ENCODE data around the gene PRRT4. TPM values are rescaled to one million over a fixed set of nuclear protein-coding genes. Genes with fewer than 3 reads are reported as not detected.

Gene PRRT4
- total RNA-seq, 1 experiment from 2014 or later, result 0.24 TPM

DNA sequence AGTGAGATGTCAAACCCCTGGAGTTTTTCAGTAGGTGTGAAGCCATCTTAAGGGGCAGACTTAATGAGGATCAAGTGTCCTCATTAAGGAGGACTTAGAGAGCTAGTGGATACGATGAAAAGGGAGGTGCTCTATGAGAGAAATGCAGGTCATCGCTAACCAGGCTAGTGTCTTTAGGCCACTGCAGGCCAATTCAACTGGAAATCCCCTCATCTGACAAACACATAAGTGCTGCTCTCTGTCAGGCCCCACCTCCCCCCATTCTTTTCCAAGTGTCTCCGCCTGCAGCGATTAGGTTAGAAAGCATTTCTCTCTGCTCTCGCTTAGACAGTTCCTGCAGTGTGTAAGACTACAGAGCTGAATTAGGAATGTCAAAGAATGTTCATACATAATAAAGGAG lies 51.5 kb downstream of the PRRT4 start:
- no peak overlapping the region for H4K5ac ChIP-seq (ENCODE audit: insufficient read length, low read depth, low read length)
- H3K4me3 Mint-ChIP-seq, result no peak overlapping the region
- no peak overlapping the region for H3T11ph ChIP-seq (ENCODE audit: low read length)
- H3K27ac ChIP-seq (ENCODE audit: insufficient read length, low read depth, low read length), result no peak overlapping the region
- no peak overlapping the region for H3K18ac ChIP-seq (ENCODE audit: insufficient read length, low read depth, low read length)
- no peak overlapping the region for H4K91ac ChIP-seq (ENCODE audit: insufficient read length, low read depth, low read length)
- no peaks in the 10 kb centered on the region for H3K27me3 Mint-ChIP-seq (ENCODE audit: low read depth)
- H3K14ac ChIP-seq (ENCODE audit: insufficient read depth, low read length), result no peak overlapping the region
- no peak overlapping the region for H3K56ac ChIP-seq (ENCODE audit: insufficient read length, low read depth, low read length)
- no peaks in the 10 kb centered on the region for H3K4me1 ChIP-seq (ENCODE audit: insufficient read depth, low read length)
- no peak overlapping the region for H3K9ac ChIP-seq (ENCODE audit: extremely low read depth, insufficient read length, low read length)
- H3K27ac Mint-ChIP-seq, result peak overlapping the region in 1 of 3 experiments; percentile 47; a peak in 1 of 7 replicates
- no peak overlapping the region for H3K4ac ChIP-seq (ENCODE audit: low read depth, low read length)
- no CpG with 5 or more reads among the region's 5 CpGs for WGBS (ENCODE audit: extremely low coverage, insufficient read length, low lambda C conversion rate)
- no peaks in the 10 kb centered on the region for H3K23me2 ChIP-seq (ENCODE audit: insufficient read length, low read depth, low read length, poor library complexity, severe bottlenecking)
- H3K79me2 ChIP-seq (ENCODE audit: insufficient read depth, low read length), result no peaks in the 10 kb centered on the region
- H3K36me3 Mint-ChIP-seq (ENCODE audit: insufficient read depth in 1 of 3, low read depth in 3 of 3), result peaks cover 48 to 91% (median 89%) of the 10 kb centered on the region in 3 experiments; a peak in 6 of 7 replicates
- no peak overlapping the region for H2BK5ac ChIP-seq (ENCODE audit: insufficient read length, low read length)
- no peak overlapping the region for H2AK5ac ChIP-seq (ENCODE audit: insufficient read length, low read length)
- no peaks in the 10 kb centered on the region for H3K79me1 ChIP-seq (ENCODE audit: insufficient read depth, low read depth, low read length, poor library complexity, severe bottlenecking)
- H3K4me2 ChIP-seq (ENCODE audit: insufficient read depth, insufficient read length, low read length), result no peak overlapping the region
- no peak overlapping the region for H2BK120ac ChIP-seq (ENCODE audit: low read depth, low read length, poor library complexity, severe bottlenecking)
- H3K27me3 ChIP-seq (ENCODE audit: insufficient read depth, low read length), result no peaks in the 10 kb centered on the region
- TF ChIP-seq, protein P1, sequence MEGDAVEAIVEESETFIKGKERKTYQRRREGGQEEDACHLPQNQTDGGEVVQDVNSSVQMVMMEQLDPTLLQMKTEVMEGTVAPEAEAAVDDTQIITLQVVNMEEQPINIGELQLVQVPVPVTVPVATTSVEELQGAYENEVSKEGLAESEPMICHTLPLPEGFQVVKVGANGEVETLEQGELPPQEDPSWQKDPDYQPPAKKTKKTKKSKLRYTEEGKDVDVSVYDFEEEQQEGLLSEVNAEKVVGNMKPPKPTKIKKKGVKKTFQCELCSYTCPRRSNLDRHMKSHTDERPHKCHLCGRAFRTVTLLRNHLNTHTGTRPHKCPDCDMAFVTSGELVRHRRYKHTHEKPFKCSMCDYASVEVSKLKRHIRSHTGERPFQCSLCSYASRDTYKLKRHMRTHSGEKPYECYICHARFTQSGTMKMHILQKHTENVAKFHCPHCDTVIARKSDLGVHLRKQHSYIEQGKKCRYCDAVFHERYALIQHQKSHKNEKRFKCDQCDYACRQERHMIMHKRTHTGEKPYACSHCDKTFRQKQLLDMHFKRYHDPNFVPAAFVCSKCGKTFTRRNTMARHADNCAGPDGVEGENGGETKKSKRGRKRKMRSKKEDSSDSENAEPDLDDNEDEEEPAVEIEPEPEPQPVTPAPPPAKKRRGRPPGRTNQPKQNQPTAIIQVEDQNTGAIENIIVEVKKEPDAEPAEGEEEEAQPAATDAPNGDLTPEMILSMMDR (conservative IDR thresholded peaks at IDR 0.05), result no peak
- no peaks in the 10 kb centered on the region for H3K4me1 Mint-ChIP-seq
- H2BK20ac ChIP-seq (ENCODE audit: low read depth, low read length, poor library complexity, severe bottlenecking), result no peak overlapping the region
- H3K9me3 Mint-ChIP-seq, result no peaks in the 10 kb centered on the region
- no peaks in the 10 kb centered on the region for H4K20me1 ChIP-seq (ENCODE audit: control insufficient read depth, insufficient read depth, insufficient read length)
- H2BK12ac ChIP-seq (ENCODE audit: insufficient read length, low read depth, low read length), result no peak overlapping the region
- H2BK15ac ChIP-seq (ENCODE audit: low read depth, low read length), result no peak overlapping the region
- H3K23ac ChIP-seq (ENCODE audit: insufficient read length, low read depth, low read length), result no peak overlapping the region
- H4K8ac ChIP-seq (replicated peaks; ENCODE audit: insufficient read length, low read depth, low read length), result no peak overlapping the region
- DNase-seq, result no peak
- no peaks in the 10 kb centered on the region for H3K9me3 ChIP-seq (ENCODE audit: control insufficient read depth, low read depth, low read length)
- H2AFZ ChIP-seq (ENCODE audit: low read length), result no peak overlapping the region

Data from H9 (cell line).